PFSK-1 (cell line): ENCODE data around the gene LCK.

Experiments
- FOXP2 ChIP-seq: optimal IDR thresholded peaks from 2 replicates; pipeline ENCODE3; 2011; ENCODE audit warnings: borderline replicate concordance, control low read depth, inconsistent platforms; ENCODE audit not compliant: insufficient read depth; ENCODE audit errors: extremely low read length, extremely low read depth
- POLR2AphosphoS5 ChIP-seq: IDR thresholded peaks from 2 replicates; pipeline ENCODE4 v1.6.1; 2012; ENCODE audit warnings: low read depth, mild to moderate bottlenecking, control low read depth, low read length, moderate library complexity
- SIN3A ChIP-seq: IDR thresholded peaks from 2 replicates; pipeline ENCODE4 v1.6.1; 2012; ENCODE audit warnings: mild to moderate bottlenecking, low read length, moderate library complexity, borderline replicate concordance; ENCODE audit not compliant: insufficient read depth
- TAF1 ChIP-seq: IDR thresholded peaks from 2 replicates; pipeline ENCODE4 v1.6.1; 2012; ENCODE audit warnings: low read length, control low read depth, borderline replicate concordance; ENCODE audit not compliant: insufficient read depth
- TF ChIP-seq, protein P1 (sequence below), 2 experiments: IDR thresholded peaks; 2 replicates each; pipeline versions ENCODE4 v1.6.1 to v1.8.0; 2011 to 2012; ENCODE audit warnings: low read depth in 2 of 2, low read length in 2 of 2, control low read depth in 1 of 2, inconsistent platforms in 1 of 2, mild to moderate bottlenecking in 1 of 2, moderate library complexity in 1 of 2; ENCODE audit not compliant: insufficient read depth in 1 of 2

Gene LCK

DNA sequence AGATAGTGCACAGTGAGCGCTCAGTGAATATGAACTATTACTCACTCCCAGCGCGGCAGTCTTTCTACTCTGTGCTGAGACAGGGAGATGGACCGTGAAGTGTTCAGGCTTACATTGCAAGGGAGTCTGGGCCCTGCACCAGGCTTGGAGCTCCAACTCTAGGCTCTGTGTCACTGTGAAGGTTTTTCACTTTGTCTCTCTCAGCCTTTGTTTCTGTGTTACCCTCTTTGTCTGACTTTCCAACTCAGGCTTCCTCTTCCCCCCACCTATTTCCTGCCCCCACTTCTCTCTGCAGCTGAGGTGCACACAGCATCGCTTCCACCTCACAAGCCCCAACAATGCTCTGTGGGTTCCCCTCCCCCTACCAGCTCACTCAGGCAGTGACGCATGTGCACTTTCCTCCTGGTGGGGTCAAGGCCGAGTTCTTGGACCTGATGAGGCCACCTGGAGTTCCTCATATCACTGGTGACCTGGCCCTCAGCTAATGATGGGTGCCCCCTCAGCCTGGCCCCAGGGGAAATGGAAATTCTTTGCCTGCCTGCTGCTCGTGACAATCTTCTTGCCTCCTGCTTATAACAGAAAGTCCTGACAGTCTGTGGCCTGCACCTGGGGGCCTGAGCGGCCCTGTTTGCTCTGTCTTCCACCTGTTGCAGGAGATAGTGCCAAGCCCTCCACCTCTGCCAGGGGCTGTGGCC is 1.1 kb upstream of the LCK start:
- TF ChIP-seq POLR2AphosphoS5: no peak
- no peak for TF ChIP-seq SIN3A
- no peak for TF ChIP-seq FOXP2
- no peak for TF ChIP-seq TAF1
- TF ChIP-seq, protein P1, sequence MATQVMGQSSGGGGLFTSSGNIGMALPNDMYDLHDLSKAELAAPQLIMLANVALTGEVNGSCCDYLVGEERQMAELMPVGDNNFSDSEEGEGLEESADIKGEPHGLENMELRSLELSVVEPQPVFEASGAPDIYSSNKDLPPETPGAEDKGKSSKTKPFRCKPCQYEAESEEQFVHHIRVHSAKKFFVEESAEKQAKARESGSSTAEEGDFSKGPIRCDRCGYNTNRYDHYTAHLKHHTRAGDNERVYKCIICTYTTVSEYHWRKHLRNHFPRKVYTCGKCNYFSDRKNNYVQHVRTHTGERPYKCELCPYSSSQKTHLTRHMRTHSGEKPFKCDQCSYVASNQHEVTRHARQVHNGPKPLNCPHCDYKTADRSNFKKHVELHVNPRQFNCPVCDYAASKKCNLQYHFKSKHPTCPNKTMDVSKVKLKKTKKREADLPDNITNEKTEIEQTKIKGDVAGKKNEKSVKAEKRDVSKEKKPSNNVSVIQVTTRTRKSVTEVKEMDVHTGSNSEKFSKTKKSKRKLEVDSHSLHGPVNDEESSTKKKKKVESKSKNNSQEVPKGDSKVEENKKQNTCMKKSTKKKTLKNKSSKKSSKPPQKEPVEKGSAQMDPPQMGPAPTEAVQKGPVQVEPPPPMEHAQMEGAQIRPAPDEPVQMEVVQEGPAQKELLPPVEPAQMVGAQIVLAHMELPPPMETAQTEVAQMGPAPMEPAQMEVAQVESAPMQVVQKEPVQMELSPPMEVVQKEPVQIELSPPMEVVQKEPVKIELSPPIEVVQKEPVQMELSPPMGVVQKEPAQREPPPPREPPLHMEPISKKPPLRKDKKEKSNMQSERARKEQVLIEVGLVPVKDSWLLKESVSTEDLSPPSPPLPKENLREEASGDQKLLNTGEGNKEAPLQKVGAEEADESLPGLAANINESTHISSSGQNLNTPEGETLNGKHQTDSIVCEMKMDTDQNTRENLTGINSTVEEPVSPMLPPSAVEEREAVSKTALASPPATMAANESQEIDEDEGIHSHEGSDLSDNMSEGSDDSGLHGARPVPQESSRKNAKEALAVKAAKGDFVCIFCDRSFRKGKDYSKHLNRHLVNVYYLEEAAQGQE (IDR thresholded peaks at IDR 0.05; ENCODE audit: insufficient read depth in 1 of 2, low read depth in 2 of 2, low read length in 2 of 2): no peak

DNA sequence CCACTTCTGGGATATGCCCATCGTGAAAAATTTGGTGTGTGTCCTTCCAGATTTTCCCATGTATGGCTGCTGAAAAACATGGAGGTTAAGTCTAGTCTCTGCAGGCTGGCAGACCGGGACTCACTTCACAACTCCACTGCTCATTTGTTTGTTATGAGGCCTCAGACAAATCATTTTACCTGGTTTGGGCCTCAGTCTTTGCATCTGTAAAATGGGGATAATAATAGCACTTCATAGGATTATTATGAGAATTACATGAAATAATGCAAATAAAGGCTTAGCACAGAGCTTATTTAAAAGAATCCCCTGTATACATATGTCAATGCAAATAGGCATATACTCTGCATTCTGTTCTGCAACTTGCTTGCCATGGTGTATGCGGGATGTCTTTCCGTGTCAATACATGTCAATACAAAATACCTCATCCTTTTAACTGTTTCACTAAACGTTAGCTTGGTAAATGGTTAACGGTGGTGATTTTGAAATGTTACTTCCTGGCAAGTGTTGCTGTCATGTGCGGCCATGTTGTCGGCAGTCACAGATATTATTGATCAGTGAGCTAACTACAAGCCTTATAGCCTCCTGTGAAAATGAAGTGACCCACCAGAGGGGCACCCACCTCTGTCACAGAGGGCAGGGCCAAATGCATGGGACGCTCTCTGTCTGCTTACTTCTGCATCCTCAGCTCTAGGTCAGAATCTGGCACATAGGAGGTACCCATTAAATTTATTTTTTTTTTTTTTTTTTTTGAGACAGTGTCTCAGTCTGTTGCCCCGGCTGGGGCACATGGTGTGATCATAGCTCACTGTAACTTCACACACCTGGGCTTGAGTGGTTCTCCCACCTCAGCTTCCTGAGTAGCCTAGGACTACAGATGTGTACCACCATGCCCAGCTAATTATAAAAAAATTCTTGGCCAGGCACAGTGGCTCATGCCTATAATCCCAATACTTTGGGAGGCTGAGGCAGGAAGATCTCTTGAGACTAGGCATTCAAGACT is 4.3 kb downstream of the LCK start:
- TF ChIP-seq POLR2AphosphoS5 (no peak), FOXP2 (no peak), SIN3A (no peak), TAF1 (no peak)
- TF ChIP-seq, protein P1 (IDR thresholded peaks at IDR 0.05; ENCODE audit: insufficient read depth in 1 of 2, low read depth in 2 of 2, low read length in 2 of 2): no peak

DNA sequence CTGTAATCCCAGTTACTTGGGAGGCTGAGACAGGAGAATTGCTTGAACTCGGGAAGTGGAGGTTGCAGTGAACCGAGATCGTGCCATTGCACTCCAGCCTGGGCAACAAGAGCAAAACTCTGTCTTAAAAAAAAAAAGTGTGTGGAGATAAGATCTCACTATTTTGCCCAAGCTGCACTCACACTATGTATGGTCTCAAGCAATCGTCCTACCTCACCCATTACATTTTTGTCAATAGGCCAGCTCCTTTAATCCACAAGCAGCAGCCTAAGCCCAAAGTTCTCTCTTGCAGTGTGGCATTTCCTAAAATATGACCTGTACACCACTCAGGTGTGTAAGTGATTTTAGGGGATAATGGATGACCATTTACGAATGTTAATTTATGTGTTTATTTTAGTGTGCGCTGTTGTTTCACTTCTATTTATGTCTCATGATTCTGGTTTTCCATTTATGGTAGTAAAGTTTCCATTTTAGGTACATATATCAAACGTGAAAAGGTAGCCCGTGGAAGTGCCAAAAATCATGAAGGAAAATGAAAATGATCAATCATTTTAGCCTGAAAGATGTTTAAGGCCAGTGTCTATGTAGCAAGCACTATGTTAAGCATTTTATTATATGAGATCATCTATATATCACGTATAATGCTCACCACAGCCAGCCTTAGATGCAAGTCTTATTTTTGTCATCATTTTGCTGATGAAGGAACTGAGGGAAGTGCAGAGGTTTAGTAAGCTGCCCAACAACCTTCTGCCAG is 5.6 kb downstream of the LCK start:
- no peak for TF ChIP-seq SIN3A
- TF ChIP-seq, protein P1 (IDR thresholded peaks at IDR 0.05; ENCODE audit: insufficient read depth in 1 of 2, low read depth in 2 of 2, low read length in 2 of 2): no peak
- TF ChIP-seq FOXP2: no peak
- TF ChIP-seq TAF1: no peak
- no peak for TF ChIP-seq POLR2AphosphoS5

DNA sequence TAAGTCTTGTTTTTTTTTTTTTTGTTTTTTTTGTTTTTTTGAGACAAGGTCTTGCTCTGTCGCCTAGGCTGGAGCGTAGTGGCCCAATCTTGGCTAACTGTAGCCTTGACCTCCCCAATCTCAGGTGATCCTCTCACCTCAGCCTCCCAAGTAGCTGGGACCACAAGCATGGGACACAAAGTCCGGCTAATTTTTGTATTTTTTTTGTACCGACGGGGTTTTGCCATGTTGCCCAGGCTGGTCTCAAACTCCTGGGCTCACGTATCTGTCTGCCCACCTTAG is 6.1 kb downstream of the LCK start:
- TF ChIP-seq FOXP2 (no peak), POLR2AphosphoS5 (no peak)
- TF ChIP-seq, protein P1 (IDR thresholded peaks at IDR 0.05; ENCODE audit: insufficient read depth in 1 of 2, low read depth in 2 of 2, low read length in 2 of 2): no peak
